ENCODE measurements around the gene OGFR.

The OGFR gene

GRCh38 chr20:62777528-62777830 lies 27.2 kb upstream of the OGFR start:
- H3K4me3 ChIP-seq (ENCODE audit: low read depth, low read length) = no peak overlapping the region
- no peak for TF ChIP-seq CTCF (conservative IDR thresholded peaks at IDR 0.05; ENCODE audit: low read depth, low read length)
- DNase-seq (ENCODE audit: low read depth) = no peak

- no peak overlapping the region for H3K4me3 ChIP-seq (ENCODE audit: low read depth, low read length)
- no peak for DNase-seq (ENCODE audit: low read depth)
- TF ChIP-seq CTCF (conservative IDR thresholded peaks at IDR 0.05; ENCODE audit: low read depth, low read length) = no peak
Measured at GRCh38 chr20:62778058-62778457, 26.6 kb upstream of the OGFR start.

GRCh38 chr20:62778601-62779416 lies 25.8 kb upstream of the OGFR start:
- DNase-seq (ENCODE audit: low read depth) = no peak
- TF ChIP-seq CTCF (conservative IDR thresholded peaks at IDR 0.05; ENCODE audit: low read depth, low read length) = no peak
- no peak overlapping the region for H3K4me3 ChIP-seq (ENCODE audit: low read depth, low read length)

DNA sequence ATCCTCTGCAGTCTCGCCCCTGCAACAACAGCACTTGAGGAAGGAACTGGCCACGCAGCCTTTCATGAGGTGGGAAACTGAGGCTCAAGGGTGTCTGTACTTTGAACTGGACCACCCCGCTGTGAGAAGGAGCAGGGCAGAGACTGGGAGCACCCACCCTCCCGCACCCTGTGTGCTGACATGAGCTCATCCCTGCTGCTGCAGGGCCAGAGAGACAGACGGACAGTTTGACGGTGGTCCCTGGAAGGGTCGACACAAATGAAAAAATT lies 25.3 kb upstream of the OGFR start:
- no peak for DNase-seq (ENCODE audit: low read depth)
- no peak for TF ChIP-seq CTCF (conservative IDR thresholded peaks at IDR 0.05; ENCODE audit: low read depth, low read length)
- H3K4me3 ChIP-seq (ENCODE audit: low read depth, low read length) = no peak overlapping the region

GRCh38 chr20:62780204-62780603 lies 24.4 kb upstream of the OGFR start:
- no peak for DNase-seq (ENCODE audit: low read depth)
- no peak overlapping the region for H3K4me3 ChIP-seq (ENCODE audit: low read depth, low read length)
- TF ChIP-seq CTCF (conservative IDR thresholded peaks at IDR 0.05; ENCODE audit: low read depth, low read length) = no peak

DNA sequence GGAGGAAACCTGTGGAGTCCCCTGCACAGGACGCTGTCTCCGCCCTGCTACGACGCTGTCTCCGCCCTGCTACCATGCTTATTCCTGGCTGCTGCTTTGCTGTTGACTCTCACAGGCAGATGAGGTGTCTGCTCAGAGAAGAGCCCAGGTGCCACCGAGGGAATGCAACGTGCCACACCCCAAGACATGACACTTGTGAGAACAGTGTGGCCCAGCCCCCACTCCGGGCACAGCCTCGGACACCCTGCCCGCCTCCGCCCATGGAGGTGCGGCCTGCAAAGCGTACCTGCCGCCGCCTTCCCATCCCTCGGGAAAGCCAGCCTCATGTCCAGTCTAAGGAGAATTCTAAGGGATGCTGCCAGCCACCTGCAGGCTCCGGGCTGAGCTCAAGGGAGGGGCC lies 23.9 kb upstream of the OGFR start:
- DNase-seq (ENCODE audit: low read depth) = no peak
- TF ChIP-seq CTCF (conservative IDR thresholded peaks at IDR 0.05; ENCODE audit: low read depth, low read length) = no peak
- H3K4me3 ChIP-seq (ENCODE audit: low read depth, low read length) = no peak overlapping the region

DNA sequence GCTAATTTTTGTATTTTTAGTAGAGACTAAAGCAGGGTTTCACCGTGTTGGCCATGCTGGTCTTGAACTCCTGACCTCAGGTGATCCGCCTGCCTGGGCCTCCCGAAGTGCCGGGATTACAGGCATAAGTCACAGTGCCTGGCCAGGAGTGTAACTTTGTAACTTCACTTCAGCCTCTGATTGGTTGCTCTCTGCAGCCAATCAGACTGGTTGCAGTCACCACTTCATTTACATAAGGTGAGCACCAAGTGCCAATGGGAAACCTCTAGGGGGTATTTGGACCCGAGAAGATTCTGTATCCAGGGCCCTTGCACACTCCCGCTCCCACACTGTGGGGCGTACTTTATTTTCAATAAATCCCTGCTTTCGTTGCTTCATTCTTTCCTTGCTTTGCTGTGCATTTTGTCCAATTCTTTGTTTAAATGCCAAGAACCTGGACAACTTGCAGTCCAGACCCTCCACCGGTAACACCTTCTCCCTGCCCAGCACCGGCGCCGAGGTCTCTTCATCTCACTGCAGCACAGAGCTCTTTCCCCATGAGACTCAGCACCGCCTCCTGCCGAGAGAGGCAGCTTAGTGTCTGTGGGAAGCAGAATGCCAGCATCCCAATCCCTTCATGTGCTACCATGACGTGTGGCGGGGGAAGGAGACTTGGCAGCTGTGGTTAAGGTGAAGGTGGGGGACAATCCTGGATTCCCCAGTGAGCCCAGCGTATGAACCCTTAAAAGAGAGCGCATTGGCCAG lies 22.3 kb upstream of the OGFR start:
- peak; percentile 39 for TF ChIP-seq CTCF (conservative IDR thresholded peaks at IDR 0.05; ENCODE audit: low read depth, low read length)
- H3K4me3 ChIP-seq (ENCODE audit: low read depth, low read length) = no peak overlapping the region
- DNase-seq (ENCODE audit: low read depth) = no peak

Data from choroid plexus epithelial cell (primary cell).